T47D (cell line): Measurements from ENCODE around the gene SCTR.

Source experiments
- DNase-seq, 2 experiments: peaks; one replicate each; pipeline versions ENCODE4 v3.0.0 to v3.0.0-alpha.2; 2011 to 2012; ENCODE audit warnings: low read depth in 1 of 2, low spot score in 1 of 2
- JUND ChIP-seq: IDR thresholded peaks from 2 replicates; pipeline ENCODE4 v1.6.1; 2012; ENCODE audit warnings: low read depth
- in situ Hi-C: cut with HindIII; loops from 2 replicates; pipeline ENCODE4 v1.10.0; 2016; ENCODE audit warnings: low sequenced_read_pairs, low pct_unique_long_range_greater_than_20kb

The SCTR gene

GRCh38 chr2:119520696-119521432, 3.4 kb downstream of the SCTR start:
- no peak for TF ChIP-seq JUND
- DNase-seq, result no peak
- in situ Hi-C loops, result no loop called here

DNA sequence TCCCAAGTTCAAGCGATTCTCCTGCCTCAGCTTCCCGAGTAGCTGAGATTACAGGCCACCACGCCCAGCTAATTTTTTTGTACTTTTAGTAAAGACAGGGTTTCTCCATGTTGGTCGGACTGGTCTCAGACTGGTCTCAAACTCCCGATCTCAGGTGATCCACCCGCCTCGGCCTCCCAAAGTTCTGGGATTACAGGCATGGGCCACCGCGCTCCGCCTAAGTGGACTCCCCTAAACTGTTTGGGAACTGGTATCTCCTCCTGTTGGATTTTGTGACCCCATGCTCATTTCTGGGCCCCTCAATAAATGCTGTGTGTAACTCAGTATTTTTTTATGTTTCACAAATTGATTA, 5.2 kb downstream of the SCTR start:
- in situ Hi-C loops, result no loop called here
- no peak for DNase-seq
- TF ChIP-seq JUND, result no peak

- TF ChIP-seq JUND, result no peak
- peak; percentile 35 to 70 for DNase-seq
- in situ Hi-C loops, result no loop called here
These were observed 5.8 kb downstream of the SCTR start for GRCh38 chr2:119518401-119519056.

GRCh38 chr2:119517433-119517832, 6.8 kb downstream of the SCTR start:
- no peak for TF ChIP-seq JUND
- in situ Hi-C loops, result no loop called here
- DNase-seq, result peak in 1 of 2 experiments; percentile 72

GRCh38 chr2:119516121-119516520, 8.2 kb downstream of the SCTR start:
- DNase-seq, result peak in 1 of 2 experiments; percentile 23
- no peak for TF ChIP-seq JUND
- in situ Hi-C loops, result no loop called here

- in situ Hi-C loops, result no loop called here
- no peak for TF ChIP-seq JUND
- no peak for DNase-seq
These were observed 10.5 kb downstream of the SCTR start for GRCh38 chr2:119513832-119514231.

DNA sequence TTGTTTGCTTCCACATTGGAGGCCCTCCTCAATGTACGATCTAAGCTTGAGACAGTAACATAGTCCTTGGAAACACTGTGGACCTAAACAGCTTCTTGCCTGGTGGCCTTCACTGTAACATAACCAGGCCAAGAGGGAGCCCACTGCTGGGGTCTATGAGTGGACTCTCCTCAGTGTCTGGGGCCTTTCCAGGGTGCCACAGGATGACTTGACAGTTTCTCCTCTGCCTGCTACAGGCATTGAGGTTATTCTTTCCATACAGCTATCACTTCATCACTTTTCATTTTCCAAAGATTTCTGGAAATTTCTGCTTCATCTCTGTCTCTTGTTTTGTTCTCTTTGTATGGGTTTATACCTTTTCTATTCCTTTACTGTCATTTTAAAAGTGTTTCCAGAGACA, 11.3 kb downstream of the SCTR start:
- peak in 1 of 2 experiments; percentile 30 for DNase-seq
- in situ Hi-C loops, result no loop called here
- TF ChIP-seq JUND, result no peak

GRCh38 chr2:119511989-119512388, 12.3 kb downstream of the SCTR start:
- DNase-seq, result no peak
- TF ChIP-seq JUND, result no peak
- in situ Hi-C loops, result no loop called here

DNA sequence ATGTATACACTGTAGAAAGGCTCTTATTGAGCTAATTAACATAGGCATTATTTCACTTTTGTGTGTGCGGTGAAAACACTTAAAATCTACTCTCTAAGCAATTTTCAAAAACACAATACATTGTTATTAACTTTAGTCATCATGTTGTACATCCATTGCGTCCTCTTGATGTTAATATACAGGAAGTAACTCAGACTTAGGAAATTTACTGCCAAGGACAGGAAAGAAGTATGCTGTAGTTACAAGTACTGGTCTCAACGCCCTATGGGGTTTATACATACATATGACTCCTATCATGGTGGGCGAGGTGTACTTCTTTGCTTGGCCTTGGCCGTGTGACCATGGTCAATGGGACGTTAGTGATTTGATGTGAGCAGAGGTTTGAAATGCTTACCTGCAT, 15.5 kb downstream of the SCTR start:
- in situ Hi-C loops, result no loop called here
- DNase-seq, result no peak
- no peak for TF ChIP-seq JUND

DNA sequence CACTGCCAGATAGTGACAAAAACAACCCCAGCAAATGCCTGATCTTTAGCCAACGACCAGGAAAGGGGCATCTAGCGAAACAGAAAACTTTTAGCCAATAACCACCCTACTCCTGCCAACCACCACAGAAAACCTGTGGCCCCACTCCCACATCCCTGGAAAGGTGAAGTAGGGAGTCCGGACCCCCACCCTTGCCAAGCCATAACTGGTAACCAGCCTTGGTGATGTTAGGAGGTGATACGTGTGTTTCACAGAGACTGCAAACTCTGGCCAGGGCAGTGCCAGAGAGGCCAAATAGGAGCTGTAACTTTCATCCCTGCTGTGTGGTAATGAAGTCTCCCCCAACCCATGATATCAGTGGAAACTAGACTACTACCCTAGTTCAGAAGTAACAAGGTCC, 27.6 kb downstream of the SCTR start:
- in situ Hi-C loops, result no loop called here

GRCh38 chr2:119495948-119496347, 28.3 kb downstream of the SCTR start:
- in situ Hi-C loops, result no loop called here
- TF ChIP-seq JUND, result no peak
- DNase-seq, result no peak

More for the DNA sequence above, 27.6 kb downstream of the SCTR start:
- no peak for DNase-seq
- TF ChIP-seq JUND, result no peak

DNA sequence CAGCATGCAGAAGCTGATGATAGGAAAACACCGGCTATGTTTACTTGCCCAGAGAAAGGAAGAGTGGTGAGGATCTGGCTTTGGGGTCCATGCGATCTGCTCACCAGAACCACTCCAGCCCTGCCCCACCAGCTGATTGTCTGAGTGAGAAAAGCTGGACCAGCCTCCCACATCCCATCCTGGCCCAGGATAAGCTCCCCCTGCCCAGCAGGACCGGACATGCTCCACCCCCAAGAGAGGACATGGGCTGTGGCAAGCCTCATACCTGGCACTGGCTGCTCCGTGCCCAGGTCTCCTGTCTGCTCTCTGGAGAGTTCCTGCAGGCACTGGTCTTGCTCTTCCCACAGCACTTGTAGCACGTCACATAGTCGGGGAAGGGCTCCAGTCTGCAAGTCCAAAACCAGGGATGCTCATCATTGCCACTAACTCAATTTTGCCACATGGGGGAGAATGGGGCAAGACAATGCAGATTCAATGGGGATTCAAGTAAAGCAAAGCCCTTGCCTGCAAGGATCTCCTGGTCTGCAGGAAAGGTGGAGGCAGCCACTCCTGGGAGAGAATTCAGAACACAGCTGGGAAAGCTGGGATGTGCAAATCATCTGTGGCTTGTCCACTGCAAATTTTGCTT, 30.0 kb downstream of the SCTR start:
- in situ Hi-C loops, result no loop called here
- no peak for TF ChIP-seq JUND
- DNase-seq, result peak in 1 of 2 experiments; percentile 62

- in situ Hi-C loops, result no loop called here
- peak; percentile 85 for TF ChIP-seq JUND
- peak in 1 of 2 experiments; percentile 90 for DNase-seq
These were observed 32.3 kb downstream of the SCTR start for GRCh38 chr2:119491776-119492525.
